B cell (primary cell): ENCODE results near the gene P2RX7. TPM values are rescaled to one million over a fixed set of nuclear protein-coding genes. Genes with fewer than 3 reads are reported as not detected.
A peak's percentile ranks its signal among the peaks of the same experiment; 100 is the strongest.

Source experiments
- ATAC-seq: fragments of 200-7000 bp; cut with Tn5 transposase; one replicate; pipeline ENCODE4 v1.10.0; 2021; ENCODE audit warnings: low read depth, mild to moderate bottlenecking, moderate number of reproducible peaks, moderate library complexity
- CTCF ChIA-PET: fragments of 350-600 bp; sonication (Branson Sonifier 250); formaldehyde crosslinking; loops from one replicate; lab custom pipeline; 2021; ENCODE audit warnings: antibody characterized with exemption, inconsistent platforms; lab: Charles Lee
- POLR2A ChIA-PET: fragments of 350-600 bp; sonication (Branson Sonifier 250); formaldehyde crosslinking; loops from one replicate; lab custom pipeline; 2021; ENCODE audit warnings: antibody characterized with exemption; lab: Charles Lee
- DNase-seq: peaks from one replicate; pipeline ENCODE4 v3.0.0; 2013
- H2AFZ ChIP-seq: 2 replicates; pipeline ENCODE4 v1.6.1; 2012; ENCODE audit warnings: mild to moderate bottlenecking, low read depth, low read length; ENCODE audit not compliant: insufficient read depth, poor library complexity, severe bottlenecking
- H3K27ac ChIP-seq, 2 donors: 1 replicate in 1 of 2; 2 replicates in 1 of 2; pipeline ENCODE4 v1.5.1; 2012 to 2013; ENCODE audit warnings: low read length in 2 of 2, mild to moderate bottlenecking in 2 of 2, moderate library complexity in 1 of 2
- H3K27me3 ChIP-seq, 4 experiments: fragments of 200-600 bp in 1 of 4; sonication (generic) in 1 of 4; replicated peaks in 1 of 4; 1 replicate in 2 of 4; 2 replicates in 2 of 4; pipeline versions ENCODE4 v1.6.1 to v1.7.0; 2013 to 2016; ENCODE audit warnings: low read length in 3 of 4, mild to moderate bottlenecking in 2 of 4, mixed read lengths in 1 of 4, moderate library complexity in 1 of 4; ENCODE audit not compliant: insufficient read depth in 4 of 4, control insufficient read depth in 3 of 4; ENCODE audit errors: control extremely low read depth in 1 of 4
- H3K36me3 ChIP-seq, 2 experiments: replicated peaks in 1 of 2; 1 replicate in 1 of 2; 2 replicates in 1 of 2; pipeline versions ENCODE4 v1.6.1 to v1.7.1; 2013; ENCODE audit warnings: low read length in 1 of 2; ENCODE audit not compliant: insufficient read depth in 2 of 2, control insufficient read depth in 1 of 2; ENCODE audit errors: control extremely low read depth in 1 of 2, extremely low read depth in 1 of 2
- H3K4me1 ChIP-seq, 2 donors: fragments of 200-600 bp in 1 of 2; sonication (generic) in 1 of 2; 1 replicate in 1 of 2; 2 replicates in 1 of 2; pipeline versions ENCODE4 v1.5.1 to v1.6.1; 2013 to 2017; ENCODE audit warnings: low read length in 2 of 2; ENCODE audit not compliant: control insufficient read depth in 2 of 2, insufficient read depth in 2 of 2
- H3K4me2 ChIP-seq: replicated peaks from 2 replicates; pipeline ENCODE3; 2012; ENCODE audit warnings: mild to moderate bottlenecking, low read depth, low read length; ENCODE audit not compliant: poor library complexity, severe bottlenecking
- H3K4me3 ChIP-seq, 5 experiments: fragments of 200-600 bp in 1 of 5; sonication (generic) in 1 of 5; 1 replicate in 3 of 5; 2 replicates in 2 of 5; pipeline versions ENCODE4 v1.5.1 to v1.7.0; 2011 to 2016; ENCODE audit warnings: low read length in 4 of 5, mild to moderate bottlenecking in 4 of 5, low read depth in 2 of 5, control low read depth in 1 of 5, moderate library complexity in 1 of 5; ENCODE audit not compliant: insufficient read depth in 1 of 5; ENCODE audit errors: control extremely low read depth in 1 of 5, extremely low read depth in 1 of 5
- H3K79me2 ChIP-seq: fragments of 200-600 bp; sonication (generic); one replicate; pipeline ENCODE4 v1.6.0; 2016; ENCODE audit warnings: low read length; ENCODE audit not compliant: control insufficient read depth, insufficient read depth
- H3K9ac ChIP-seq: fragments of 200-600 bp; sonication (generic); 2 replicates; pipeline ENCODE4 v1.6.1; 2017; ENCODE audit warnings: mild to moderate bottlenecking, low read length, moderate library complexity
- H3K9me3 ChIP-seq, 3 donors: one replicate each; pipeline versions ENCODE4 v1.6.1 to v1.7.1; 2013; ENCODE audit warnings: low read length in 2 of 3; ENCODE audit not compliant: control insufficient read depth in 2 of 3, insufficient read depth in 1 of 3; ENCODE audit errors: control extremely low read depth in 1 of 3
- H4K20me1 ChIP-seq: 2 replicates; pipeline ENCODE4 v1.6.0; 2012; ENCODE audit warnings: mild to moderate bottlenecking, low read length; ENCODE audit not compliant: insufficient read depth, control insufficient read depth, poor library complexity, severe bottlenecking
- H3K27ac Mint-ChIP-seq: one replicate; pipeline ENCODE4 v1.8.0; 2021; ENCODE audit warnings: mixed read lengths
- H3K27me3 Mint-ChIP-seq: one replicate; pipeline ENCODE4 v1.8.0; 2021; ENCODE audit warnings: mixed read lengths
- H3K4me1 Mint-ChIP-seq: one replicate; pipeline ENCODE4 v1.8.0; 2021; ENCODE audit warnings: mixed read lengths
- H3K4me3 Mint-ChIP-seq: one replicate; pipeline ENCODE4 v1.8.0; 2021; ENCODE audit warnings: mixed read lengths
- H3K9me3 Mint-ChIP-seq: one replicate; pipeline ENCODE4 v1.8.0; 2022; ENCODE audit warnings: mixed read lengths; ENCODE audit not compliant: insufficient read depth
- CTCF ChIP-seq: fragments of 200-600 bp; IDR thresholded peaks from one replicate; pipeline ENCODE4 v1.8.0; 2022; ENCODE audit warnings: antibody characterized with exemption, mild to moderate bottlenecking
- EZH2 ChIP-seq: IDR thresholded peaks from 2 replicates; pipeline ENCODE4 v1.6.1; 2012; ENCODE audit warnings: borderline replicate concordance, low read depth, mild to moderate bottlenecking, moderate library complexity, low read length; ENCODE audit not compliant: insufficient read depth, poor library complexity, severe bottlenecking
- WGBS: methylation state at CpG from one replicate; pipeline ENCODE4 v1.1.5; 2013; ENCODE audit warnings: missing lambda C conversion rate; ENCODE audit not compliant: insufficient coverage; 5-methylcytosine and 5-hydroxymethylcytosine counted together
- intact Hi-C: fragments of 100-400 bp; cut with micrococcal nuclease; formaldehyde crosslinking; loops from one replicate; pipeline ENCODE4 v1.10.0; 2022
- polyA plus RNA-seq: library from polyadenylated mRNA; depleted of rRNA; stranded (reverse); fragments of >200 nt; gene quantifications from 2 replicates; pipeline ENCODE4 v1.2.3, GENCODE V29; 2012
- total RNA-seq, 2 donors: library from RNA; stranded (reverse); fragments of 120-200 nt in 1 of 2; gene quantifications; 1 replicate in 1 of 2; 2 replicates in 1 of 2; pipeline versions ENCODE4 v1.2.3 to v1.2.4, GENCODE V29; 2013 to 2022

P2RX7 gene
- total and polyA plus RNA-seq, 2 donors (not counting 1 experiment from before 2014, with no cell fraction given) = 5.3 to 6.3 TPM

DNA sequence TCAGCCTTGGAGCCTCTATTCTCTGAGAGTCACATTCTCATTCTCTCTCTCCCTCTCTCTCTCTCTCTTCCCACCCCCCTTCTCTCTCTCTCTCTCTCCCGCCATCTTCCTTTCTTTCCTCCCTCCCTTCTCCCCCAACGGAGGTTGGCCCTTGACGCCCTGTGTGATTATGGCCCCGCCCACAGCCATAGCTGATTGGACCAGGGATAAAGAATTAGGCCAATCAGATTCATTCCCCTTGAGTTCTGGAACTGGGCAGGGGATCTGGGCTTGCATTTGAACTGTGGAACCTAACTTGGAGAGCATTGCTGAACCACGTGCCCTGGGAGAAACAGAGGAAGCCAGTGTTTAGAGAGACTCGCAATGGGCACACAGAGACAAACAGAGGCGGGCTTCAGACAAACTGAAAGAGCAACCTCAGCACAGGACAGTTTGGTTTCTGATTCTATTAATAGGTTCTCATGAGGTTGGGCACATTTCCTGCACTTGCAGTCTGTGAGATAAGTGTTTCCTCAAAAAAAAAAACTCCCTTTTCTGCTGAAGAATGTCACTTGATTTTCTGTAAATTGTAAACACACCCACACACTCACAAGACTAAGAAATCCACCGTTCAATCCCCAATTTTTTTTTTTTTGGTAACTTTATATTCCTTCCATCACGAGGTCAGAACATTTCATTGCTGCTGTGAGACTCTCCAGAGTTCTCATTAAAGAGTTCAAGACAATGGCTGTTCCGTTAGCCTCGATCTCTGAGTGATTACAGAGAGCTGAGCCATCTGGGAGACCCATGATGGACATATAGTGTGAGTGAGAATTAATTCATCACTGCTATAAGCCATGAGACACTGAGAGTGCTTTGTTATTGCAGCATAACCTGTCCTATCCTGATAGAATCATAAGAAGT lies 3.5 kb upstream of the P2RX7 start:
- Mint-ChIP-seq H3K27me3 (no peaks in the 10 kb centered on the region), H3K27ac (peak overlapping the region; percentile 92), H3K9me3 (no peaks in the 10 kb centered on the region), H3K4me1 (peaks cover 64% of the 10 kb centered on the region), H3K4me3 (peak overlapping the region; percentile 82)
- H3K4me1 ChIP-seq = peaks cover 42 to 50% of the 10 kb centered on the region in 2 donors
- 3% methylated on average over 8 of the region's 11 CpGs for WGBS
- H3K9me3 ChIP-seq = peaks cover 0 to 6% (median 0%) of the 10 kb centered on the region in 3 donors
- H2AFZ ChIP-seq = peak overlapping the region; percentile 73
- no peaks in the 10 kb centered on the region for H3K36me3 ChIP-seq
- no peaks in the 10 kb centered on the region for H3K79me2 ChIP-seq
- H3K4me2 ChIP-seq = peak overlapping the region; percentile 75
- peak overlapping the region; percentile 61 for H3K9ac ChIP-seq
- H3K4me3 ChIP-seq = peak overlapping the region; percentile 21 to 66 (median 30)
- intact Hi-C loops = loop anchor here (1.0 to 2.0 kb wide), 4 partner anchors 18 to 600 kb away; partner anchors contain the start of genes COQ5 and P2RX4
- POLR2A ChIA-PET = interaction anchor here (0.6 to 1.2 kb wide), 6 partner anchors 8 to 1281 kb away, joined by 3 to 15 read pairs (median 5); no protein-coding TSS in a partner anchor
- ATAC-seq (peak; percentile 86), DNase-seq (peak; percentile 91)
- no peaks in the 10 kb centered on the region for H4K20me1 ChIP-seq
- TF ChIP-seq CTCF (no peak), EZH2 (no peak)
- no peaks in the 10 kb centered on the region for H3K27me3 ChIP-seq
- H3K27ac ChIP-seq = peak overlapping the region; percentile 91
- CTCF ChIA-PET = interaction anchor here (0.7 kb wide), 1 partner anchor 407 kb away, joined by 3 read pairs; no protein-coding TSS in a partner anchor
